ENCODE data around the gene SF3B6.

- TF ChIP-seq POLR2A (IDR thresholded peaks at IDR 0.05; ENCODE audit: low read depth) (no peak), EP300 (IDR thresholded peaks at IDR 0.05) (no peak), CTCF (IDR thresholded peaks at IDR 0.05) (no peak)
Observed at GRCh38 chr2:24040511-24040910, 35.6 kb downstream of the SF3B6 start.
